ENCODE data around the gene HHAT.

HHAT gene

GRCh38 chr1:210363119-210363518 is 34.4 kb downstream of the HHAT start:
- Histone ChIP-seq H3K27me3 (ENCODE audit: control insufficient read depth, insufficient read depth, low read length) (no peaks in the 10 kb centered on the region), H3K27ac (no peak overlapping the region), H2AFZ (no peak overlapping the region), H3K79me2 (no peaks in the 10 kb centered on the region), H3K9ac (no peak overlapping the region), H3K4me3 (ENCODE audit: low read depth, low read length) (no peak overlapping the region), H3K4me2 (ENCODE audit: low read length) (no peak overlapping the region), H3K36me3 (ENCODE audit: control insufficient read depth, insufficient read depth, low read length) (no peaks in the 10 kb centered on the region), H3K4me1 (no peaks in the 10 kb centered on the region), H3K9me3 (ENCODE audit: control insufficient read depth, low read length) (no peaks in the 10 kb centered on the region)
- TF ChIP-seq CTCF (IDR thresholded peaks at IDR 0.05) = no peak

- no peaks in the 10 kb centered on the region for H3K79me2 ChIP-seq
- H3K27me3 ChIP-seq (ENCODE audit: control insufficient read depth, insufficient read depth, low read length) = no peaks in the 10 kb centered on the region
- no peak overlapping the region for H3K27ac ChIP-seq
These were observed 35.8 kb downstream of the HHAT start for GRCh38 chr1:210364479-210364878.

GRCh38 chr1:210366767-210367166 is 38.1 kb downstream of the HHAT start:
- no peaks in the 10 kb centered on the region for H3K27me3 ChIP-seq (ENCODE audit: control insufficient read depth, insufficient read depth, low read length)
- no peak overlapping the region for H3K9ac ChIP-seq
- no peak overlapping the region for H3K4me3 ChIP-seq (ENCODE audit: low read depth, low read length)
- H2AFZ ChIP-seq = no peak overlapping the region
- H3K9me3 ChIP-seq (ENCODE audit: control insufficient read depth, low read length) = no peaks in the 10 kb centered on the region
- no peaks in the 10 kb centered on the region for H3K79me2 ChIP-seq
- no peak overlapping the region for H3K27ac ChIP-seq
- no peaks in the 10 kb centered on the region for H3K4me1 ChIP-seq
- no peak for TF ChIP-seq CTCF (IDR thresholded peaks at IDR 0.05)
- no peaks in the 10 kb centered on the region for H3K36me3 ChIP-seq (ENCODE audit: control insufficient read depth, insufficient read depth, low read length)
- H3K4me2 ChIP-seq (ENCODE audit: low read length) = no peak overlapping the region

More at GRCh38 chr1:210364479-210364878, 35.8 kb downstream of the HHAT start:
- no peaks in the 10 kb centered on the region for H3K4me1 ChIP-seq
- TF ChIP-seq CTCF (IDR thresholded peaks at IDR 0.05) = no peak
- no peak overlapping the region for H3K4me3 ChIP-seq (ENCODE audit: low read depth, low read length)
- no peak overlapping the region for H3K9ac ChIP-seq
- H3K4me2 ChIP-seq (ENCODE audit: low read length) = no peak overlapping the region
- H3K36me3 ChIP-seq (ENCODE audit: control insufficient read depth, insufficient read depth, low read length) = no peaks in the 10 kb centered on the region
- H3K9me3 ChIP-seq (ENCODE audit: control insufficient read depth, low read length) = no peaks in the 10 kb centered on the region
- no peak overlapping the region for H2AFZ ChIP-seq

GRCh38 chr1:210367566-210367965 is 38.9 kb downstream of the HHAT start:
- H3K79me2 ChIP-seq = no peaks in the 10 kb centered on the region
- no peaks in the 10 kb centered on the region for H3K4me1 ChIP-seq
- H3K9me3 ChIP-seq (ENCODE audit: control insufficient read depth, low read length) = no peaks in the 10 kb centered on the region
- no peaks in the 10 kb centered on the region for H3K36me3 ChIP-seq (ENCODE audit: control insufficient read depth, insufficient read depth, low read length)
- no peaks in the 10 kb centered on the region for H3K27me3 ChIP-seq (ENCODE audit: control insufficient read depth, insufficient read depth, low read length)
- H3K9ac ChIP-seq = no peak overlapping the region
- no peak overlapping the region for H3K4me3 ChIP-seq (ENCODE audit: low read depth, low read length)
- H3K4me2 ChIP-seq (ENCODE audit: low read length) = no peak overlapping the region
- no peak for TF ChIP-seq CTCF (IDR thresholded peaks at IDR 0.05)
- H3K27ac ChIP-seq = no peak overlapping the region
- H2AFZ ChIP-seq = no peak overlapping the region

- Histone ChIP-seq H3K4me1 (no peaks in the 10 kb centered on the region), H3K4me3 (ENCODE audit: low read depth, low read length) (no peak overlapping the region)
These were observed 40.7 kb downstream of the HHAT start for GRCh38 chr1:210369425-210369824.

More at GRCh38 chr1:210369425-210369824, 40.7 kb downstream of the HHAT start:
- Histone ChIP-seq H3K79me2 (no peaks in the 10 kb centered on the region), H3K27me3 (ENCODE audit: control insufficient read depth, insufficient read depth, low read length) (no peaks in the 10 kb centered on the region), H3K27ac (no peak overlapping the region), H2AFZ (no peak overlapping the region), H3K9me3 (ENCODE audit: control insufficient read depth, low read length) (no peaks in the 10 kb centered on the region), H3K36me3 (ENCODE audit: control insufficient read depth, insufficient read depth, low read length) (no peaks in the 10 kb centered on the region), H3K9ac (no peak overlapping the region), H3K4me2 (ENCODE audit: low read length) (no peak overlapping the region)
- TF ChIP-seq CTCF (IDR thresholded peaks at IDR 0.05) = no peak
